CMK (cell line): ENCODE measurements around the gene MAPK8IP1.

Source experiments
- DNase-seq: peaks from one replicate; pipeline ENCODE4 v3.0.0-alpha.2; 2010; ENCODE audit warnings: low read depth

MAPK8IP1 gene

GRCh38 chr11:45926536-45927331 lies 41.3 kb downstream of the MAPK8IP1 start:
- DNase-seq = no peak

GRCh38 chr11:45927332-45927683 lies 41.9 kb downstream of the MAPK8IP1 start:
- DNase-seq = no peak

GRCh38 chr11:45927684-45928413 lies 42.4 kb downstream of the MAPK8IP1 start:
- no peak for DNase-seq

GRCh38 chr11:45928535-45929215 lies 43.2 kb downstream of the MAPK8IP1 start:
- no peak for DNase-seq

GRCh38 chr11:45929486-45930030 lies 44.1 kb downstream of the MAPK8IP1 start:
- DNase-seq = no peak

- DNase-seq = no peak
Measured at GRCh38 chr11:45930031-45930794, 44.8 kb downstream of the MAPK8IP1 start.

GRCh38 chr11:45930951-45931570 lies 45.6 kb downstream of the MAPK8IP1 start:
- DNase-seq = no peak

- no peak for DNase-seq
Measured at GRCh38 chr11:45931739-45932138, 46.3 kb downstream of the MAPK8IP1 start.

- no peak for DNase-seq
Measured at GRCh38 chr11:45932217-45932616, 46.8 kb downstream of the MAPK8IP1 start.

GRCh38 chr11:45933131-45933831 lies 47.8 kb downstream of the MAPK8IP1 start:
- no peak for DNase-seq

- no peak for DNase-seq
Measured at GRCh38 chr11:45933846-45934579, 48.6 kb downstream of the MAPK8IP1 start.

- no peak for DNase-seq
Measured at GRCh38 chr11:45934580-45935318, 49.3 kb downstream of the MAPK8IP1 start.

- DNase-seq = no peak
Measured at GRCh38 chr11:45935349-45936064, 50.1 kb downstream of the MAPK8IP1 start.

GRCh38 chr11:45936511-45937054 lies 51.1 kb downstream of the MAPK8IP1 start:
- DNase-seq = no peak

GRCh38 chr11:45937916-45938315 lies 52.5 kb downstream of the MAPK8IP1 start:
- no peak for DNase-seq

- no peak for DNase-seq
Measured at GRCh38 chr11:45939836-45940235, 54.4 kb downstream of the MAPK8IP1 start.

- DNase-seq = no peak
Measured at GRCh38 chr11:45941285-45941684, 55.8 kb downstream of the MAPK8IP1 start.

GRCh38 chr11:45942381-45942780 lies 56.9 kb downstream of the MAPK8IP1 start:
- no peak for DNase-seq
